Measurements from ENCODE around the gene TMIGD1.

TMIGD1 gene

DNA sequence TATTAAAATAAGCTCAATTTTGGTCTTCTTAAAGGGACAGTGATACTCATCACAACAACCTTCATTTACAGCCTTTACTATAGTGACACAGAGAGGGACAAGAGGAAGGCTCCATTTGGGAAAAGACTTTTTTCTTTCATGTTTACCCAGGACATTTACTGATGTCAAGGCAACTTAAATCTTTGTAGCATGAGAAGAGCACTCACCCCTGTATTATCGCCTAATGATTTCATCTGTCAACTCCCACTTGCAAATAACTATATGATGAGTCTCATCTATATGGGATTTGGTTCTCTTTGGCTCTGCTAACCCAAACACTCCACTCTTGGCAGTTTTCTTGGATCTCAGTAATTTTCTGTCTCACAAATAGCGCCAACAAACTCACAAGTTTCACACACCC is 66.2 kb downstream of the TMIGD1 start:
- DNase-seq (ENCODE audit: extremely low spot score) = no peak
- POLR2A ChIA-PET = no interaction called here
- CTCF ChIA-PET = interaction anchor here (1.5 kb wide), 1 partner anchor 12 kb away, joined by 6 read pairs; no protein-coding TSS in a partner anchor
- TF ChIP-seq, protein P1, sequence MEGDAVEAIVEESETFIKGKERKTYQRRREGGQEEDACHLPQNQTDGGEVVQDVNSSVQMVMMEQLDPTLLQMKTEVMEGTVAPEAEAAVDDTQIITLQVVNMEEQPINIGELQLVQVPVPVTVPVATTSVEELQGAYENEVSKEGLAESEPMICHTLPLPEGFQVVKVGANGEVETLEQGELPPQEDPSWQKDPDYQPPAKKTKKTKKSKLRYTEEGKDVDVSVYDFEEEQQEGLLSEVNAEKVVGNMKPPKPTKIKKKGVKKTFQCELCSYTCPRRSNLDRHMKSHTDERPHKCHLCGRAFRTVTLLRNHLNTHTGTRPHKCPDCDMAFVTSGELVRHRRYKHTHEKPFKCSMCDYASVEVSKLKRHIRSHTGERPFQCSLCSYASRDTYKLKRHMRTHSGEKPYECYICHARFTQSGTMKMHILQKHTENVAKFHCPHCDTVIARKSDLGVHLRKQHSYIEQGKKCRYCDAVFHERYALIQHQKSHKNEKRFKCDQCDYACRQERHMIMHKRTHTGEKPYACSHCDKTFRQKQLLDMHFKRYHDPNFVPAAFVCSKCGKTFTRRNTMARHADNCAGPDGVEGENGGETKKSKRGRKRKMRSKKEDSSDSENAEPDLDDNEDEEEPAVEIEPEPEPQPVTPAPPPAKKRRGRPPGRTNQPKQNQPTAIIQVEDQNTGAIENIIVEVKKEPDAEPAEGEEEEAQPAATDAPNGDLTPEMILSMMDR (IDR thresholded peaks at IDR 0.05; ENCODE audit: control extremely low read depth, extremely low read depth, low read depth, missing control alignments) = no peak
